HCT116 (cell line): ENCODE results near the gene BCL11A. TPM values are rescaled to one million over a fixed set of nuclear protein-coding genes. Genes with fewer than 3 reads are reported as not detected.

Source experiments
- ATAC-seq: fragments of 200-7000 bp; cut with Tn5 transposase; 2 replicates; pipeline ENCODE4 v1.9.1; 2020; ENCODE audit warnings: mild to moderate bottlenecking, moderate library complexity
- BruUV-seq: library from RNA; stranded (reverse); fragments of 400-500 nt; replicated peaks from 2 replicates; lab custom pipeline; 2021; lab: Mats Ljungman, UMichigan
- CTCF ChIA-PET: fragments of 300-600 bp; sonication (Branson Sonifier 250); formaldehyde crosslinking; loops from one replicate; lab custom pipeline; 2021; ENCODE audit warnings: antibody characterized with exemption; lab: Charles Lee
- POLR2A ChIA-PET: fragments of 300-600, 350-600 bp; sonication (Branson Sonifier 250); formaldehyde crosslinking; loops from one replicate; lab custom pipeline; 2021; ENCODE audit warnings: antibody characterized with exemption; lab: Charles Lee
- RAD21 ChIA-PET, 2 experiments: fragments of 300-600 bp; sonication (Branson Sonifier 250); formaldehyde crosslinking; loops; one replicate each; lab custom pipeline; 2023; ENCODE audit warnings: low total read pairs in 2 of 2; ENCODE audit not compliant: uncharacterized antibody in 2 of 2, unreplicated experiment in 2 of 2, low non-redundant PET in 1 of 2; lab: Charles Lee
- DNase-seq: peaks from one replicate; pipeline ENCODE4 v3.0.0-alpha.2; 2010; ENCODE audit warnings: low read depth, low spot score
- H2AFZ ChIP-seq: fragments of 200-600 bp; shearing (Covaris generic), sonication (generic); 2 replicates; pipeline ENCODE4 v1.6.1; 2017; ENCODE audit warnings: low read depth, mixed run types, mixed read lengths, antibody characterized with exemption, low read length; ENCODE audit not compliant: poor library complexity, severe bottlenecking
- H3K27ac ChIP-seq: 2 replicates; pipeline ENCODE4 v1.5.1; 2012; ENCODE audit warnings: low read depth, low read length
- H3K27me3 ChIP-seq: fragments of 200-600 bp; sonication (generic); 2 replicates; pipeline ENCODE4 v1.6.1; 2016; ENCODE audit warnings: mixed run types, low read length, mixed read lengths; ENCODE audit not compliant: insufficient read depth
- H3K36me3 ChIP-seq, 2 experiments: fragments of 200-500 bp in 1 of 2; fragments of 200-600 bp in 1 of 2; sonication (Bioruptor generic) in 1 of 2; sonication (generic) in 1 of 2; 2 replicates each; pipeline versions ENCODE4 v1.5.1 to v1.6.1; 2014 to 2016; ENCODE audit warnings: low read length in 2 of 2, inconsistent platforms in 1 of 2, mixed read lengths in 1 of 2, mixed run types in 1 of 2; ENCODE audit not compliant: insufficient read depth in 2 of 2, control insufficient read depth in 1 of 2
- H3K4me1 ChIP-seq, 2 experiments: fragments of 200-600 bp in 1 of 2; sonication (generic) in 1 of 2; 2 replicates each; pipeline versions ENCODE4 v1.5.1 to v1.6.1; 2012 to 2017; ENCODE audit warnings: low read length in 2 of 2, inconsistent platforms in 1 of 2, mild to moderate bottlenecking in 1 of 2, mixed read lengths in 1 of 2, mixed run types in 1 of 2, moderate library complexity in 1 of 2; ENCODE audit not compliant: insufficient read depth in 2 of 2, control insufficient read depth in 1 of 2
- H3K4me2 ChIP-seq: fragments of 200-600 bp; sonication (generic); 2 replicates; pipeline ENCODE4 v1.6.1; 2017; ENCODE audit warnings: mixed run types, low read length, mixed read lengths
- H3K4me3 ChIP-seq, 2 experiments: fragments of 200-600 bp in 1 of 2; sonication (generic) in 1 of 2; replicated peaks in 1 of 2; 2 replicates each; pipeline ENCODE4 v1.5.1; 2011 to 2016; ENCODE audit warnings: low read length in 2 of 2, control low read depth in 1 of 2, low read depth in 1 of 2, mild to moderate bottlenecking in 1 of 2, mixed read lengths in 1 of 2, mixed run types in 1 of 2
- H3K79me2 ChIP-seq: fragments of 200-600 bp; sonication (generic); 2 replicates; pipeline ENCODE4 v1.6.1; 2017; ENCODE audit warnings: mild to moderate bottlenecking, mixed run types, low read length, moderate library complexity, mixed read lengths; ENCODE audit not compliant: insufficient read depth
- H3K9ac ChIP-seq: fragments of 200-600 bp; sonication (generic); 2 replicates; pipeline ENCODE4 v1.6.1; 2016; ENCODE audit warnings: low read length, mixed read lengths
- H3K9me2 ChIP-seq: fragments of 200-600 bp; sonication (generic), shearing (Covaris generic); 2 replicates; pipeline ENCODE4 v1.6.1; 2017; ENCODE audit warnings: mixed run types, mild to moderate bottlenecking, moderate library complexity; ENCODE audit not compliant: insufficient read depth
- H3K9me3 ChIP-seq, 2 experiments: fragments of 200-500 bp in 1 of 2; fragments of 200-600 bp in 1 of 2; sonication (Bioruptor generic) in 1 of 2; sonication (generic) in 1 of 2; 2 replicates each; pipeline ENCODE4 v1.6.1; 2014 to 2017; ENCODE audit warnings: low read length in 2 of 2, mixed read lengths in 2 of 2, inconsistent platforms in 1 of 2, low read depth in 1 of 2, mild to moderate bottlenecking in 1 of 2, mixed run types in 1 of 2, moderate library complexity in 1 of 2; ENCODE audit not compliant: control insufficient read depth in 1 of 2, insufficient read depth in 1 of 2
- H4K20me1 ChIP-seq: fragments of 200-600 bp; sonication (generic), shearing (Covaris generic); 2 replicates; pipeline ENCODE4 v1.6.1; 2017; ENCODE audit warnings: mixed run types, mild to moderate bottlenecking, moderate library complexity; ENCODE audit not compliant: insufficient read depth
- CBX3 ChIP-seq: IDR thresholded peaks from 2 replicates; pipeline ENCODE4 v1.6.1; 2012; ENCODE audit warnings: low read depth
- CEBPB ChIP-seq: IDR thresholded peaks from 2 replicates; pipeline ENCODE4 v1.6.1; 2012; ENCODE audit warnings: low read depth
- EGR1 ChIP-seq: IDR thresholded peaks from 2 replicates; pipeline ENCODE4 v1.6.1; 2012; ENCODE audit warnings: low read depth
- FOSL1 ChIP-seq: IDR thresholded peaks from 2 replicates; pipeline ENCODE4 v1.6.1; 2012; ENCODE audit warnings: low read depth
- JUND ChIP-seq: IDR thresholded peaks from 2 replicates; pipeline ENCODE4 v1.6.1; 2012
- POLR2A ChIP-seq: IDR thresholded peaks from 2 replicates; pipeline ENCODE4 v1.7.0; 2011; ENCODE audit warnings: borderline replicate concordance; ENCODE audit not compliant: insufficient read depth, insufficient read length; ENCODE audit errors: extremely low read depth
- RAD21 ChIP-seq: IDR thresholded peaks from 2 replicates; pipeline ENCODE4 v1.6.1; 2012; ENCODE audit warnings: low read depth, mild to moderate bottlenecking
- SIN3A ChIP-seq: IDR thresholded peaks from 2 replicates; pipeline ENCODE4 v1.6.1; 2012; ENCODE audit warnings: low read depth
- SP1 ChIP-seq: IDR thresholded peaks from 2 replicates; pipeline ENCODE4 v1.6.1; 2012; ENCODE audit warnings: low read depth
- TCF7L2 ChIP-seq: IDR thresholded peaks from 2 replicates; pipeline ENCODE4 v1.7.0; 2011; ENCODE audit warnings: borderline replicate concordance, inconsistent platforms; ENCODE audit not compliant: insufficient read depth, insufficient read length; ENCODE audit errors: extremely low read depth
- YY1 ChIP-seq: IDR thresholded peaks from 2 replicates; pipeline ENCODE4 v1.6.1; 2011; ENCODE audit warnings: low read length, low read depth, moderate library complexity, mild to moderate bottlenecking; ENCODE audit not compliant: insufficient replicate concordance; ENCODE audit errors: extremely low read depth
- ZFX ChIP-seq: fragments of 450-650 bp; IDR thresholded peaks from 2 replicates; pipeline ENCODE4 v1.6.1; 2017
- ZNF274 ChIP-seq: fragments of 200-500 bp; sonication (Bioruptor generic); IDR thresholded peaks from 2 replicates; pipeline ENCODE4 v1.6.1; 2014; ENCODE audit warnings: mild to moderate bottlenecking, low read depth, low read length, inconsistent platforms
- intact Hi-C: fragments of 100-400 bp; cut with micrococcal nuclease; formaldehyde crosslinking; loops from 2 replicates; pipeline ENCODE4 v1.10.0; 2022
- total RNA-seq: library from RNA; stranded (reverse); gene quantifications from one replicate; pipeline ENCODE4 v1.2.1, GENCODE V29; 2021; ENCODE audit not compliant: unreplicated experiment
- TF ChIP-seq, protein P1 (sequence below): IDR thresholded peaks from 2 replicates; pipeline ENCODE4 v1.6.1; 2012
- TF ChIP-seq, protein P2 (sequence below): IDR thresholded peaks from 2 replicates; pipeline ENCODE4 v1.6.1; 2011; ENCODE audit warnings: mild to moderate bottlenecking, low read length, moderate library complexity; ENCODE audit not compliant: insufficient replicate concordance; ENCODE audit errors: extremely low read depth
- TF ChIP-seq, protein P3 (sequence below), 3 experiments: fragments of 200-600 bp in 1 of 3; sonication (generic) in 1 of 3; IDR thresholded peaks in 2 of 3; conservative IDR thresholded peaks in 1 of 3; 2 replicates each; pipeline ENCODE4 v1.5.1; 2012 to 2017; ENCODE audit warnings: low read depth in 2 of 3, low read length in 2 of 3, antibody characterized with exemption in 1 of 3, borderline replicate concordance in 1 of 3, control low read depth in 1 of 3, mild to moderate bottlenecking in 1 of 3, mixed read lengths in 1 of 3, mixed run types in 1 of 3, moderate library complexity in 1 of 3; ENCODE audit not compliant: insufficient read depth in 1 of 3

The BCL11A gene
- total RNA-seq, 1 experiment from 2014 or later, result 0.71 TPM

DNA sequence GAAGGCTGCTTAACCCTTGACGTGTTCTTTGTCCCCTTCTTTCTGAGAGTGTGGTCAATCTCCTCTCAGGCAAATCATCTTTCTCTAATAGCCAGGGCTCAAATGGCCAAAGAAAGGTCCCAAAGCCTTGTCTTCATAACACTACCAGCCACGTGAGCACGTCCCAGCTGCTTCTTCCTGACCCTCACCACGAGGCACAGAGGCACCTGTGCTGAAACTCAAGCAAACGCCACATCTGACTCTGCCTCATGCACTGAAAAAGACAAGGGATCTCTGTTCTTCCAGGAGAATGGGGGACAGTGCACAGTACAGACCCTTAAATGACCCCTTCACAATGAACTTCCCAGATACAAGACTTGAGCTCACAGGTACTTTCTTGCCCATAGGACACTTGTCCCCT is 31.8 kb downstream of the BCL11A start:
- ATAC-seq, result no peak
- no peak for DNase-seq
- ChIA-PET POLR2A (no interaction called here), RAD21 (no interaction called here), CTCF (no interaction called here)
- BruUV-seq, result no TSS peak
- intact Hi-C loops, result no loop called here
- Histone ChIP-seq H3K9ac (no peak overlapping the region), H2AFZ (no peak overlapping the region), H3K27ac (no peak overlapping the region), H3K4me2 (no peak overlapping the region), H3K4me3 (no peak overlapping the region), H3K79me2 (no peaks in the 10 kb centered on the region), H3K9me2 (no peaks in the 10 kb centered on the region), H3K9me3 (no peaks in the 10 kb centered on the region), H3K27me3 (peaks cover 19% of the 10 kb centered on the region), H4K20me1 (no peaks in the 10 kb centered on the region), H3K36me3 (no peaks in the 10 kb centered on the region), H3K4me1 (peaks cover 1 to 2% of the 10 kb centered on the region in 2 experiments; a peak in 2 of 4 replicates)
- TF ChIP-seq, protein P1, sequence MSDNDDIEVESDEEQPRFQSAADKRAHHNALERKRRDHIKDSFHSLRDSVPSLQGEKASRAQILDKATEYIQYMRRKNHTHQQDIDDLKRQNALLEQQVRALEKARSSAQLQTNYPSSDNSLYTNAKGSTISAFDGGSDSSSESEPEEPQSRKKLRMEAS, result no peak
- TF ChIP-seq SP1 (no peak), POLR2A (no peak), TCF7L2 (no peak), EGR1 (no peak), CBX3 (no peak), RAD21 (no peak), JUND (no peak), CEBPB (no peak), ZNF274 (no peak), YY1 (no peak), SIN3A (no peak), ZFX (no peak), FOSL1 (no peak)
- TF ChIP-seq, protein P2, sequence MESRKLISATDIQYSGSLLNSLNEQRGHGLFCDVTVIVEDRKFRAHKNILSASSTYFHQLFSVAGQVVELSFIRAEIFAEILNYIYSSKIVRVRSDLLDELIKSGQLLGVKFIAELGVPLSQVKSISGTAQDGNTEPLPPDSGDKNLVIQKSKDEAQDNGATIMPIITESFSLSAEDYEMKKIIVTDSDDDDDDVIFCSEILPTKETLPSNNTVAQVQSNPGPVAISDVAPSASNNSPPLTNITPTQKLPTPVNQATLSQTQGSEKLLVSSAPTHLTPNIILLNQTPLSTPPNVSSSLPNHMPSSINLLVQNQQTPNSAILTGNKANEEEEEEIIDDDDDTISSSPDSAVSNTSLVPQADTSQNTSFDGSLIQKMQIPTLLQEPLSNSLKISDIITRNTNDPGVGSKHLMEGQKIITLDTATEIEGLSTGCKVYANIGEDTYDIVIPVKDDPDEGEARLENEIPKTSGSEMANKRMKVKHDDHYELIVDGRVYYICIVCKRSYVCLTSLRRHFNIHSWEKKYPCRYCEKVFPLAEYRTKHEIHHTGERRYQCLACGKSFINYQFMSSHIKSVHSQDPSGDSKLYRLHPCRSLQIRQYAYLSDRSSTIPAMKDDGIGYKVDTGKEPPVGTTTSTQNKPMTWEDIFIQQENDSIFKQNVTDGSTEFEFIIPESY, result no peak
- TF ChIP-seq, protein P3, sequence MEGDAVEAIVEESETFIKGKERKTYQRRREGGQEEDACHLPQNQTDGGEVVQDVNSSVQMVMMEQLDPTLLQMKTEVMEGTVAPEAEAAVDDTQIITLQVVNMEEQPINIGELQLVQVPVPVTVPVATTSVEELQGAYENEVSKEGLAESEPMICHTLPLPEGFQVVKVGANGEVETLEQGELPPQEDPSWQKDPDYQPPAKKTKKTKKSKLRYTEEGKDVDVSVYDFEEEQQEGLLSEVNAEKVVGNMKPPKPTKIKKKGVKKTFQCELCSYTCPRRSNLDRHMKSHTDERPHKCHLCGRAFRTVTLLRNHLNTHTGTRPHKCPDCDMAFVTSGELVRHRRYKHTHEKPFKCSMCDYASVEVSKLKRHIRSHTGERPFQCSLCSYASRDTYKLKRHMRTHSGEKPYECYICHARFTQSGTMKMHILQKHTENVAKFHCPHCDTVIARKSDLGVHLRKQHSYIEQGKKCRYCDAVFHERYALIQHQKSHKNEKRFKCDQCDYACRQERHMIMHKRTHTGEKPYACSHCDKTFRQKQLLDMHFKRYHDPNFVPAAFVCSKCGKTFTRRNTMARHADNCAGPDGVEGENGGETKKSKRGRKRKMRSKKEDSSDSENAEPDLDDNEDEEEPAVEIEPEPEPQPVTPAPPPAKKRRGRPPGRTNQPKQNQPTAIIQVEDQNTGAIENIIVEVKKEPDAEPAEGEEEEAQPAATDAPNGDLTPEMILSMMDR (IDR thresholded peaks at IDR 0.05 in 2 of 3, conservative IDR thresholded peaks at IDR 0.05 in 1 of 3; ENCODE audit: borderline replicate concordance in 1 of 3, insufficient read depth in 1 of 3, low read depth in 2 of 3, low read length in 2 of 3), result no peak
